WI38 (cell line): Measurements from ENCODE around the gene NAT8L.
"Not testable (repeated sequence)": the region's sequence is repeated elsewhere in the genome, so short reads cannot be mapped to it uniquely, and the experiment has no call there.

Source experiments
- H3K4me3 ChIP-seq: 2 replicates; pipeline ENCODE4 v1.5.1; 2011; ENCODE audit warnings: low read depth, mild to moderate bottlenecking, control low read depth, low read length
- CTCF ChIP-seq: IDR thresholded peaks from 2 replicates; pipeline ENCODE4 v1.5.1; 2012; ENCODE audit warnings: low read depth, mild to moderate bottlenecking, control low read depth, low read length

NAT8L gene

DNA sequence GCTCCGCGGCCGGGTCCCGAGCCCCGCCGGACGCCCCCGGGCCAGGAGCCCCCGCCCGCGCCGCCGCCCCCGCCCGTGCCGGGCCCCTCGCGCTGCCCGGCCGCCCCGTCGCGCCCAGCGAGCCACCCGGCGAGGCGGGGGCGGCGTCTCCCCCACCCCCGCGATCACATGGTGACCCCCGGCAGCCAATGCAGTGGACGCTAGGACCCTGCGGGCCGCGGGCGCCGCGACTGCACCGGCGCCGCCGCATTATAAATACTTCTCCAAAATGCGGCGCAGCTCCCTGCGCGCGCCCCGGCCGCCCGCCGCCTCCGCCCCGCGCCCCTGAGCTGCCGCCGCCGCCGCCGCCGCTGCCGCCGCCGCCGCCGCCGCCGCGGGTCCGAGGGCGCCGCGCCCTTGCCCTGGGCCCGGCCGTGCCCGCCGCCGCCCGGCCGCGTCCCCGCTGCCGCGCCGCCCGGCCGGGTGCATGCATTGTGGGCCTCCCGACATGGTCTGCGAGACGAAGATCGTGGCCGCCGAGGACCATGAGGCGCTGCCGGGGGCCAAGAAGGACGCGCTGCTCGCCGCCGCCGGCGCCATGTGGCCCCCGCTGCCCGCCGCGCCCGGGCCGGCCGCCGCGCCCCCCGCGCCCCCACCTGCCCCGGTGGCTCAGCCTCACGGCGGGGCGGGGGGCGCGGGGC, at the start of gene NAT8L:
NAT8L (plus strand) TSS at position 282 of the 680 bp plus-strand sequence; CDS start at position 467, 185 bp downstream.
- TF ChIP-seq CTCF = no peak
- 0 out of 2 replicates have a peak within 1 kb of the TSS, but pooled peaks have one; percentile 27 for H3K4me3 ChIP-seq

DNA sequence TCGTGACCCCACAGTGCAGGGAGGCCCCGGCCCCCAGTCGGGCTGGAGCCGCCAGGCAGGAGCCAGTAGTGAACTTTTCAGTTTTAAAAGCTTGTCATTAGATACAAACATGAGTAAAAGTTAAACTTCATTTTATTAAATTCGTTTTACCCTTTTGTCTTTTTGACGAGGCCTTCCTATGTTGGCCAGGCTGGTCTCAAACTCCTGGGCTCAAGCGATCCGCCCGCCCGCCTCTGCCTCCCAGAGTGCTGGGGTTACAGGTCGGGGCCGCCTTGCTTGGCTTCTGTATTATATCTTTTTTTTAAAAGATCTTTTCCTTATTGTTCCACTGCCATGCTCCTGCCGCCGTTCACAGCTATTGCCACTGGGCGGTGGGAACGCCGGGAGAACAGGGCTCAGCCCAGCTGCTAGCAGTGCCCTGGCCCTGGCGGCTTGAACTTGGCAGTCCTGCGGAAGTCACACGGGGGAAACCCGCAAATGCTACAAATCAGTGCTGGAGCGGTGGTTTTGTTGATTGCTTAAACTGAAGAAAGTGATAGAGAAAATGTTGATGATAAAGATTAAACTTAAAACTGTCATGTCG, 49.4 kb upstream of the NAT8L start:
- 0 out of 2 replicates have a peak, but pooled peaks have one; percentile 12 for TF ChIP-seq CTCF

DNA sequence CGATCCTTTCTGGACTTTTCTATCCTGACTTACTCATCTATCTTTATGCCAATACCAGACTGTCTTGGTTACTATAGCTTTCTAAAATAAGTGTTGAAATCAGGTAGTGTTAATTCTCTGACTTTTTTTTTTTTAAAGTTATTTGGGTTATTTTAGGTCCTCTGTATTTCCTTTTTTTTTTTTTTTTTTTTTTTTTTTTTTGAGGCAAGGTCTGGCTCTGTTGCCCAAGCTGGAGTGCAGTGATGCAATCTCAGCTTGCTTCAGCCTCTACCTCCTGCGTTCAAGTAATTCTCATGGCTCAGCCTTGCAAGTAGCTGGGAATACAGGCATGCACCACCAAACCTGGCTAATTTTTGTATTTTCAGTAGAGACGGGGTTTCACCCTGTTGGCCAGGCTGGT, 47.5 kb upstream of the NAT8L start:
- no peak overlapping the region for H3K4me3 ChIP-seq
- TF ChIP-seq CTCF = no peak

More for the DNA sequence above, 49.4 kb upstream of the NAT8L start:
- peak overlapping the region; percentile 80 for H3K4me3 ChIP-seq

GRCh38 chr4:2015008-2015407, 44.1 kb upstream of the NAT8L start:
- H3K4me3 ChIP-seq = no peak overlapping the region
- no peak for TF ChIP-seq CTCF

DNA sequence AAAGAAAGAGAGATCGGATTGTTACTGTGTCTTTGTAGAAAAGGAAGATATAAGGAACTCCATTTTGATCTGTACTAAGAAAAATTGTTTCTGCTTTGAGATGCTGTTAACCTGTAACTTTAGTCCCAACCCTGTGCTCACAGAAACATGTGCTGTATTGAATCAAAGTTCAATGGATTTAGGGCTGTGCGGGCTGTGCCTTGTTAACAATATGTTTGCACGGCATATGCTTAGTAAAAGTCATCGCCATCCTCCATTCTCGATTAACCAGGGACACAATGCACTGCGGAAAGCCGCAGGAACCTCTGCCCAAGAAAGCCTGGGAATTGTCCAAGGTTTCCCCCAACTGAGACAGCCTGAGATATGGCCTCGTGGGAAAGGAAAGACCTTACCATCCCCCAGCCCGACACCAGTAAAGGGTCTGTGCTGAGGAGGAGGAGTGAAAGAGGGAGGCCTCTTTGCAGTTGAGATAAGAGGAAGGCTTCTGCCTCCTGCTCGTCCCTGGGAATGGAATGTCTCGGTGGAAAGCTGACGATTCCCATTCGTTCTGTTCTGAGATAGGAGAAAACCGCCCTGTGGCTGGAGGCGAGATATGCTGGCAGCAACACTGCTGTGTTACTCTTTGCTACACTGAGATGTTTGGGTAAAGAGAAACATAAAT, 37.6 kb upstream of the NAT8L start:
- not testable (repeated sequence) for H3K4me3 ChIP-seq

DNA sequence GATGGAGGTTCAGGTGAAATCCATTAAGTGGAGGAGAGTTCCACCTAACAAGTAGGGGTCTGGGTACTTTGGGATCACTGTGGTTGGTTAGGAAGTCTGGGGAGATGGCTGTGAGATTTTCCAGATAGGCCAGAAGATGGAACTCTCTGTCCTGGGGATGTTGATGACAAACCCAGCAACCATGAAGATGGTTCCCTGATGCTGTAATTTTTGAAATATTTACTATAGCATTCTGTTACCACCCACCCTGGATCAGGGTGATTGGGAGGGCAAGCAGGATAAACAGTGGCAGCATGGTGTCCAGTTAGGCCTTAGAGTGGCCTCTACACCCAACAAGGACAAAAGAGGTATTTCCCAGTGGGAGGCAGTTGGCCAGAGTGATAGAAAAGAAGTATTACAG, 34.4 kb upstream of the NAT8L start:
- no peak overlapping the region for H3K4me3 ChIP-seq
- TF ChIP-seq CTCF = no peak

DNA sequence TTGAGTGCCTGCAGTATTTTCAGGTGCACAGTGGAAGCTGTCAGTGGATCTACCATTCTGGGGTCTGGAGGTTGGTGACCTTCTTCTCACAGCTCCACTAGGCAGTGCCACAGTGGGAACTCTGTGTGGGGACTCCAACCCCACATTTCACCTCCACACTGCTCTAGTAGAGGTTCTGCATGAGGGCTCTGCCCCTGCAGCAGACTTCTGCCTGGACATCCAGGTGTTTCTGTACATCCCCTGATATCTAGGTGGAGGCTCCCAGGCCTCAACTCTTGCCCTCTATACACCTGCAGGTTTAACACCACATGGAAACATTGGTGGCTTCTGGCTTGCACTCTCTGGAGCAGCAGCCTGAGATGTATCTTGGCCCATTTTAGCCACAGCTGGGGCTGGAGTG, 33.3 kb upstream of the NAT8L start:
- no peak for TF ChIP-seq CTCF
- H3K4me3 ChIP-seq = no peak overlapping the region

GRCh38 chr4:2027120-2027519, 32.0 kb upstream of the NAT8L start:
- not testable (repeated sequence) for H3K4me3 ChIP-seq

DNA sequence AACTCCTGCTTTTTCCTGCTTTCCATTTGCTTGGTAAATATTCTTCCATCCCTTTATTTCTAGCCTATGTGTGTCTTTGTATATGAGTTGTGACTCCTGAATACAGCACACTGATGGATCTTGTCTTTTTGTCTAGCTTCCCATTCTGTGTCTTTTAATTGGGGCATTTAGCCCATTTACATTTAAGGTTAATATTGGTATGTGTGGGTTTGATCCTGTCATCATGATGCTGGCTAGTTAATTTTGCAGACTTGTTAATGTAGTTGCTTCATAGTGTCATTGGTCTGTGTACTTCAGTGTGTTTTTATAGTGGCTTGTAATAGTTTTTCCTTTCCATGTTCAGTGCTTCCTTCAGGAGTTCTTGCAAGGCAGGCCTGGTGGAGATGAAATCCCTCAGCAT, 28.0 kb upstream of the NAT8L start:
- H3K4me3 ChIP-seq = not testable (repeated sequence)
